CD4-positive, alpha-beta T cell (primary cell): ENCODE results near the gene GPS2. TPM values are rescaled to one million over a fixed set of nuclear protein-coding genes. Genes with fewer than 3 reads are reported as not detected.

ENCODE experiments used
- ATAC-seq: fragments of 200-7000 bp; cut with Tn5 transposase; one replicate; pipeline ENCODE4 v1.10.0; 2022; ENCODE audit warnings: mild to moderate bottlenecking; ENCODE audit not compliant: poor library complexity
- CTCF ChIA-PET: fragments of 350-600 bp; sonication (Branson Sonifier 250); formaldehyde crosslinking; loops from one replicate; lab custom pipeline; 2021; ENCODE audit warnings: antibody characterized with exemption, inconsistent platforms; lab: Charles Lee
- POLR2A ChIA-PET: fragments of 350-600 bp; sonication (Branson Sonifier 250); formaldehyde crosslinking; loops from one replicate; lab custom pipeline; 2021; ENCODE audit warnings: antibody characterized with exemption, inconsistent platforms; lab: Charles Lee
- DNase-seq, 14 experiments: peaks; one replicate each; pipeline ENCODE4 v3.0.0-alpha.2; 2013 to 2020; ENCODE audit warnings: mixed read lengths in 2 of 14
- H3K27ac ChIP-seq, 2 donors: one replicate each; pipeline versions ENCODE4 v1.5.1 to v1.7.0; 2013; ENCODE audit warnings: low read length in 2 of 2, low read depth in 1 of 2, mild to moderate bottlenecking in 1 of 2
- H3K27me3 ChIP-seq, 2 experiments: 1 replicate in 1 of 2; 2 replicates in 1 of 2; pipeline versions ENCODE4 v1.6.1 to v1.7.0; 2013; ENCODE audit warnings: low read length in 2 of 2, control low read depth in 1 of 2, mild to moderate bottlenecking in 1 of 2, moderate library complexity in 1 of 2; ENCODE audit not compliant: insufficient read depth in 2 of 2, control insufficient read depth in 1 of 2
- H3K36me3 ChIP-seq: one replicate; pipeline ENCODE4 v1.6.1; 2013; ENCODE audit warnings: low read length, control low read depth; ENCODE audit not compliant: insufficient read depth
- H3K4me1 ChIP-seq: one replicate; pipeline ENCODE4 v1.6.1; 2013; ENCODE audit warnings: low read length, control low read depth; ENCODE audit not compliant: insufficient read depth
- H3K4me3 ChIP-seq: one replicate; pipeline ENCODE4 v1.5.1; 2013; ENCODE audit warnings: mild to moderate bottlenecking, low read length, moderate library complexity
- H3K9me3 ChIP-seq, 2 experiments: 1 replicate in 1 of 2; 2 replicates in 1 of 2; pipeline versions ENCODE4 v1.6.1 to v1.7.0; 2013; ENCODE audit warnings: low read length in 2 of 2, mild to moderate bottlenecking in 2 of 2, control low read depth in 1 of 2, moderate library complexity in 1 of 2; ENCODE audit not compliant: control insufficient read depth in 1 of 2, insufficient read depth in 1 of 2
- H3K27ac Mint-ChIP-seq: one replicate; pipeline ENCODE4 v1.8.0; 2020; ENCODE audit warnings: mixed read lengths
- H3K27me3 Mint-ChIP-seq: one replicate; pipeline ENCODE4 v1.8.0; 2021; ENCODE audit warnings: mixed read lengths
- H3K36me3 Mint-ChIP-seq: one replicate; pipeline ENCODE4 v1.8.0; 2021; ENCODE audit warnings: low read depth, mixed read lengths
- H3K4me1 Mint-ChIP-seq: one replicate; pipeline ENCODE4 v1.8.0; 2021; ENCODE audit warnings: low read depth, mixed read lengths
- H3K4me3 Mint-ChIP-seq: one replicate; pipeline ENCODE4 v1.8.0; 2020; ENCODE audit warnings: mild to moderate bottlenecking, mixed read lengths
- H3K9me3 Mint-ChIP-seq: one replicate; pipeline ENCODE4 v1.8.0; 2020; ENCODE audit warnings: mixed read lengths
- CTCF ChIP-seq: fragments of 200-600 bp; IDR thresholded peaks from one replicate; pipeline ENCODE4 v1.8.0; 2022; ENCODE audit warnings: antibody characterized with exemption, mild to moderate bottlenecking
- intact Hi-C, 2 experiments: fragments of 100-400 bp; cut with DNase I in 1 of 2; cut with micrococcal nuclease in 1 of 2; formaldehyde crosslinking; loops; one replicate each; pipeline versions ENCODE4 v1.15.1 to v1.9.0; 2023 to 2025; cut with DNase I, micrococcal nuclease
- total RNA-seq, 174 experiments: library from RNA in 2 of 174; stranded (reverse) in 2 of 174; gene quantifications; one replicate each; pipeline ENCODE4 v1.2.3 and lab custom pipeline; 2021 to 2026

Gene GPS2
- total RNA-seq, 2 experiments from 2014 or later = 122 to 140 TPM

DNA sequence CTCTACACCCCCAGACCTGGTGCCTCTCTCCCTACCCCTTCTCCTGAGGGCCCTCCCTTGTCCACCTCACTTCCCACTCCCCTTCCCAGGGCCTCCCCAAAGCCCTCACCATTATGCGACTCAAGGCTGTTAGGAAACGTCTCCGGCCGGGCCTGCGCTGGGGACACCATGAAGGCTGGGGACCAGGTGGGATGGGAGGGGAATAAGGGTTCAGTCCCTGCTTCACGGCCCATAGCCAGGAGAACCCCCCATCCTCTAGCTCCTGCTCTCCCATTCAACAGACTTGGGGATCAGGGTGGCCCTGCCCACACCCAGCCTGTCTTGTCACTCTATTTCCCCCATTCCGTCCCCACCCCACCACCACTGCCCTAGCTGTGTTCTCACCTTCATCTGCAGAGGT is 11.9 kb upstream of the GPS2 start:
- Histone ChIP-seq H3K27ac (no peak overlapping the region), H3K9me3 (no peaks in the 10 kb centered on the region), H3K4me3 (no peak overlapping the region), H3K4me1 (peaks cover 49% of the 10 kb centered on the region), H3K27me3 (no peaks in the 10 kb centered on the region), H3K36me3 (peaks cover 39% of the 10 kb centered on the region)
- Mint-ChIP-seq H3K4me1 (peaks cover 33% of the 10 kb centered on the region), H3K9me3 (no peaks in the 10 kb centered on the region), H3K27me3 (no peaks in the 10 kb centered on the region), H3K27ac (peak overlapping the region; percentile 88), H3K4me3 (peak overlapping the region; percentile 34), H3K36me3 (peaks cover 45% of the 10 kb centered on the region)
- CTCF ChIA-PET = interaction anchor here (1.0 kb wide), 1 partner anchor 24 kb away, joined by 3 read pairs; no protein-coding TSS in a partner anchor
- ATAC-seq (no peak), DNase-seq (no peak)
- no peak for TF ChIP-seq CTCF
- intact Hi-C loops = loop anchor here in 1 of 2 experiments (10.0 kb wide), 1 partner anchor 528 kb away; the partner anchor contains the start of genes CYB5D1, NAA38 and TMEM88
- POLR2A ChIA-PET = interaction anchor here (3.4 kb wide), 1 partner anchor 10 kb away, joined by 14 read pairs; the partner anchor contains the start of gene ACAP1

DNA sequence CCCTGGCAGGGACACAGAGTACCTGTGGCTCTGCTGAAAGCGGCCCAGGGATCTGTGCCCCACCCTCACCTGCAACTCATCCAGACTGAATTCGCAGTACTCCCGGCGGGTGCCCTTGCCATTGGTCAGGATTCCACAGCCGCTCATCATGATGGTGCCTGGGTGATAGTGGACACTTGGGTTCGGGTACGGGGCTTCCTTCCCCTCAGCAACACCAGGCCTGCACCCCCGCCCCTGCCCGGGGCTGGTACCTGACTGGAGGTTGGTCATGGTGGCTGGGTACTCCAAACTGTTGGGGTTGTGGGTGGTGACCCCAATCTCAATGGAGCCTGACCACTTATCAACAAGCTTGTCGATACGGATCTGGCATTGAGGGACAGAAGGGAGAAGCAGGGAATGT is 11.0 kb upstream of the GPS2 start:
- Mint-ChIP-seq H3K4me3 (no peak overlapping the region), H3K36me3 (peaks cover 54% of the 10 kb centered on the region), H3K27ac (no peak overlapping the region), H3K27me3 (no peaks in the 10 kb centered on the region), H3K4me1 (peaks cover 33% of the 10 kb centered on the region), H3K9me3 (no peaks in the 10 kb centered on the region)
- intact Hi-C loops = loop anchor here in 1 of 2 experiments (10.0 kb wide), 1 partner anchor 529 kb away; the partner anchor contains the start of genes CYB5D1, NAA38 and TMEM88
- H3K36me3 ChIP-seq = peaks cover 48% of the 10 kb centered on the region
- H3K27me3 ChIP-seq = no peaks in the 10 kb centered on the region
- TF ChIP-seq CTCF = no peak
- ChIA-PET CTCF (interaction anchor here (1.0 kb wide), 1 partner anchor 25 kb away, joined by 3 read pairs; no protein-coding TSS in a partner anchor), POLR2A (interaction anchor here (3.4 kb wide), 1 partner anchor 10 kb away, joined by 14 read pairs; the partner anchor contains the start of gene ACAP1)
- no peak for ATAC-seq
- DNase-seq = no peak
- no peak overlapping the region for H3K27ac ChIP-seq
- H3K4me3 ChIP-seq = no peak overlapping the region
- H3K4me1 ChIP-seq = peaks cover 44% of the 10 kb centered on the region
- no peaks in the 10 kb centered on the region for H3K9me3 ChIP-seq

GRCh38 chr17:7325031-7325528 is 9.9 kb upstream of the GPS2 start:
- no peak for TF ChIP-seq CTCF
- no peaks in the 10 kb centered on the region for H3K9me3 ChIP-seq
- POLR2A ChIA-PET = interaction anchor here (0.9 to 1.2 kb wide), 3 partner anchors 8 to 20 kb away, joined by 3 to 4 read pairs (median 3); partner anchors contain the start of gene ACAP1
- DNase-seq = no peak
- Mint-ChIP-seq H3K9me3 (no peaks in the 10 kb centered on the region), H3K4me3 (peak overlapping the region; percentile 34), H3K27ac (no peak overlapping the region), H3K36me3 (peaks cover 61% of the 10 kb centered on the region), H3K27me3 (no peaks in the 10 kb centered on the region), H3K4me1 (peaks cover 25% of the 10 kb centered on the region)
- CTCF ChIA-PET = interaction anchor here (0.8 to 3.2 kb wide), 4 partner anchors 12 to 26 kb away, joined by 3 to 12 read pairs (median 5); partner anchors contain the start of gene ACAP1
- no peaks in the 10 kb centered on the region for H3K27me3 ChIP-seq
- H3K4me3 ChIP-seq = no peak overlapping the region
- intact Hi-C loops = loop anchor here in 1 of 2 experiments (2.0 to 10.0 kb wide), 2 partner anchors 22 to 530 kb away; partner anchors contain the start of genes CYB5D1, NAA38 and TMEM88
- H3K4me1 ChIP-seq = peaks cover 33% of the 10 kb centered on the region
- no peak for ATAC-seq
- peaks cover 58% of the 10 kb centered on the region for H3K36me3 ChIP-seq
- no peak overlapping the region for H3K27ac ChIP-seq
